ENCODE measurements around the gene CRCP.
"Not testable (repeated sequence)": the region's sequence is repeated elsewhere in the genome, so short reads cannot be mapped to it uniquely, and the experiment has no call there.

Gene CRCP

GRCh38 chr7:66147657-66148056 lies 33.0 kb downstream of the CRCP start:
- FAIRE-seq; DNase-seq (ENCODE audit: extremely low spot score, insufficient read length, low read depth): not testable (repeated sequence)

GRCh38 chr7:66150471-66150870 lies 35.8 kb downstream of the CRCP start:
- DNase-seq (ENCODE audit: extremely low spot score, insufficient read length, low read depth) (no peak), FAIRE-seq (no peak)

GRCh38 chr7:66152371-66153191 lies 37.9 kb downstream of the CRCP start:
- no peak for FAIRE-seq
- DNase-seq (ENCODE audit: extremely low spot score, insufficient read length, low read depth), result no peak

GRCh38 chr7:66153691-66154090 lies 39.0 kb downstream of the CRCP start:
- no peak for FAIRE-seq
- no peak for DNase-seq (ENCODE audit: extremely low spot score, insufficient read length, low read depth)

GRCh38 chr7:66156035-66156434 lies 41.4 kb downstream of the CRCP start:
- not testable (repeated sequence) for DNase-seq (ENCODE audit: extremely low spot score, insufficient read length, low read depth); FAIRE-seq

GRCh38 chr7:66157060-66157459 lies 42.4 kb downstream of the CRCP start:
- DNase-seq (ENCODE audit: extremely low spot score, insufficient read length, low read depth), result no peak
- no peak for FAIRE-seq

- FAIRE-seq, result no peak
- DNase-seq (ENCODE audit: extremely low spot score, insufficient read length, low read depth), result no peak
Observed at GRCh38 chr7:66162622-66163021, 48.0 kb downstream of the CRCP start.

- no peak for FAIRE-seq
Observed at GRCh38 chr7:66163186-66163610, 48.6 kb downstream of the CRCP start.

GRCh38 chr7:66164356-66164755 lies 49.7 kb downstream of the CRCP start:
- FAIRE-seq (no peak), DNase-seq (ENCODE audit: extremely low spot score, insufficient read length, low read depth) (no peak)

More at GRCh38 chr7:66163186-66163610, 48.6 kb downstream of the CRCP start:
- no peak for DNase-seq (ENCODE audit: extremely low spot score, insufficient read length, low read depth)

- no peak for DNase-seq (ENCODE audit: extremely low spot score, insufficient read length, low read depth)
- no peak for FAIRE-seq
Observed at GRCh38 chr7:66167773-66168387, 53.2 kb downstream of the CRCP start.

GRCh38 chr7:66169616-66170015 lies 55.0 kb downstream of the CRCP start:
- DNase-seq (ENCODE audit: extremely low spot score, insufficient read length, low read depth), result no peak
- no peak for FAIRE-seq

- FAIRE-seq (no peak), DNase-seq (ENCODE audit: extremely low spot score, insufficient read length, low read depth) (no peak)
Observed at GRCh38 chr7:66170309-66171231, 55.9 kb downstream of the CRCP start.

GRCh38 chr7:66172536-66173401 lies 58.1 kb downstream of the CRCP start:
- DNase-seq (ENCODE audit: extremely low spot score, insufficient read length, low read depth); FAIRE-seq: not testable (repeated sequence)

GRCh38 chr7:66173856-66174255 lies 59.2 kb downstream of the CRCP start:
- no peak for FAIRE-seq
- DNase-seq (ENCODE audit: extremely low spot score, insufficient read length, low read depth), result no peak

- not testable (repeated sequence) for DNase-seq (ENCODE audit: extremely low spot score, insufficient read length, low read depth); FAIRE-seq
Observed at GRCh38 chr7:66175006-66175405, 60.4 kb downstream of the CRCP start.

GRCh38 chr7:66176914-66177313 lies 62.3 kb downstream of the CRCP start:
- DNase-seq (ENCODE audit: extremely low spot score, insufficient read length, low read depth), result no peak
- no peak for FAIRE-seq

- FAIRE-seq (no peak), DNase-seq (ENCODE audit: extremely low spot score, insufficient read length, low read depth) (no peak)
Observed at GRCh38 chr7:66178258-66178657, 63.6 kb downstream of the CRCP start.

GRCh38 chr7:66181329-66181728 lies 66.7 kb downstream of the CRCP start:
- DNase-seq (ENCODE audit: extremely low spot score, insufficient read length, low read depth), result no peak

GRCh38 chr7:66181845-66182244 lies 67.2 kb downstream of the CRCP start:
- no peak for DNase-seq (ENCODE audit: extremely low spot score, insufficient read length, low read depth)
- FAIRE-seq, result no peak

More at GRCh38 chr7:66181329-66181728, 66.7 kb downstream of the CRCP start:
- no peak for FAIRE-seq

Data from GM18507 (cell line).